ENCODE measurements around the gene AFMID. TPM values are rescaled to one million over a fixed set of nuclear protein-coding genes. Genes with fewer than 3 reads are reported as not detected.

AFMID gene
- total RNA-seq, 1 donor from 2014 or later: 15.4 TPM

DNA sequence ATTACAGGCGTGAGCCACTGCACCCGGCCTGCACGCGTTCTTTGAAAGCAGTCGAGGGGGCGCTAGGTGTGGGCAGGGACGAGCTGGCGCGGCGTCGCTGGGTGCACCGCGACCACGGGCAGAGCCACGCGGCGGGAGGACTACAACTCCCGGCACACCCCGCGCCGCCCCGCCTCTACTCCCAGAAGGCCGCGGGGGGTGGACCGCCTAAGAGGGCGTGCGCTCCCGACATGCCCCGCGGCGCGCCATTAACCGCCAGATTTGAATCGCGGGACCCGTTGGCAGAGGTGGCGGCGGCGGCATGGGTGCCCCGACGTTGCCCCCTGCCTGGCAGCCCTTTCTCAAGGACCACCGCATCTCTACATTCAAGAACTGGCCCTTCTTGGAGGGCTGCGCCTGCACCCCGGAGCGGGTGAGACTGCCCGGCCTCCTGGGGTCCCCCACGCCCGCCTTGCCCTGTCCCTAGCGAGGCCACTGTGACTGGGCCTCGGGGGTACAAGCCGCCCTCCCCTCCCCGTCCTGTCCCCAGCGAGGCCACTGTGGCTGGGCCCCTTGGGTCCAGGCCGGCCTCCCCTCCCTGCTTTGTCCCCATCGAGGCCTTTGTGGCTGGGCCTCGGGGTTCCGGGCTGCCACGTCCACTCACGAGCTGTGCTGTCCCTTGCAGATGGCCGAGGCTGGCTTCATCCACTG is 27.0 kb downstream of the AFMID start, which contains the start of gene BIRC5:
Gene BIRC5, plus strand, starts transcription at position 238 of the 690 bp plus-strand sequence. Its CDS starts 64 bp downstream, at position 302.
- Mint-ChIP-seq H3K27ac (no peak within 1 kb of the TSS), H3K27me3 (no peaks in the 10 kb centered on the region), H3K36me3 (ENCODE audit: low read depth) (no peaks in the 10 kb centered on the region), H3K9me3 (no peaks in the 10 kb centered on the region), H3K4me1 (peaks cover 7% of the 10 kb centered on the region), H3K4me3 (peak within 1 kb of the TSS; percentile 48)
- intact Hi-C loops (cut with micrococcal nuclease): loop anchor here (1.0 kb wide), 1 partner anchor 40 kb away; no protein-coding TSS in a partner anchor
- ChIA-PET POLR2A (interaction anchor here (0.7 to 1.2 kb wide), 3 partner anchors 25 to 91 kb away, joined by 4 to 6 read pairs (median 6); no protein-coding TSS in a partner anchor), CTCF (no interaction called here)
- TF ChIP-seq, protein P1, sequence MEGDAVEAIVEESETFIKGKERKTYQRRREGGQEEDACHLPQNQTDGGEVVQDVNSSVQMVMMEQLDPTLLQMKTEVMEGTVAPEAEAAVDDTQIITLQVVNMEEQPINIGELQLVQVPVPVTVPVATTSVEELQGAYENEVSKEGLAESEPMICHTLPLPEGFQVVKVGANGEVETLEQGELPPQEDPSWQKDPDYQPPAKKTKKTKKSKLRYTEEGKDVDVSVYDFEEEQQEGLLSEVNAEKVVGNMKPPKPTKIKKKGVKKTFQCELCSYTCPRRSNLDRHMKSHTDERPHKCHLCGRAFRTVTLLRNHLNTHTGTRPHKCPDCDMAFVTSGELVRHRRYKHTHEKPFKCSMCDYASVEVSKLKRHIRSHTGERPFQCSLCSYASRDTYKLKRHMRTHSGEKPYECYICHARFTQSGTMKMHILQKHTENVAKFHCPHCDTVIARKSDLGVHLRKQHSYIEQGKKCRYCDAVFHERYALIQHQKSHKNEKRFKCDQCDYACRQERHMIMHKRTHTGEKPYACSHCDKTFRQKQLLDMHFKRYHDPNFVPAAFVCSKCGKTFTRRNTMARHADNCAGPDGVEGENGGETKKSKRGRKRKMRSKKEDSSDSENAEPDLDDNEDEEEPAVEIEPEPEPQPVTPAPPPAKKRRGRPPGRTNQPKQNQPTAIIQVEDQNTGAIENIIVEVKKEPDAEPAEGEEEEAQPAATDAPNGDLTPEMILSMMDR (IDR thresholded peaks at IDR 0.05): no peak
- ATAC-seq (ENCODE audit: low read depth): peak; percentile 100
- DNase-seq: peak; percentile 91

DNA sequence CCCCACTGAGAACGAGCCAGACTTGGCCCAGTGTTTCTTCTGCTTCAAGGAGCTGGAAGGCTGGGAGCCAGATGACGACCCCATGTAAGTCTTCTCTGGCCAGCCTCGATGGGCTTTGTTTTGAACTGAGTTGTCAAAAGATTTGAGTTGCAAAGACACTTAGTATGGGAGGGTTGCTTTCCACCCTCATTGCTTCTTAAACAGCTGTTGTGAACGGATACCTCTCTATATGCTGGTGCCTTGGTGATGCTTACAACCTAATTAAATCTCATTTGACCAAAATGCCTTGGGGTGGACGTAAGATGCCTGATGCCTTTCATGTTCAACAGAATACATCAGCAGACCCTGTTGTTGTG is 27.5 kb downstream of the AFMID start:
- CTCF ChIA-PET: no interaction called here
- TF ChIP-seq, protein P1 (IDR thresholded peaks at IDR 0.05): no peak
- Mint-ChIP-seq H3K4me1 (peaks cover 7% of the 10 kb centered on the region), H3K27me3 (no peaks in the 10 kb centered on the region), H3K36me3 (ENCODE audit: low read depth) (no peaks in the 10 kb centered on the region), H3K27ac (no peak overlapping the region), H3K4me3 (peak overlapping the region; percentile 48), H3K9me3 (no peaks in the 10 kb centered on the region)
- ATAC-seq (ENCODE audit: low read depth) (no peak), DNase-seq (no peak)
- intact Hi-C loops (cut with micrococcal nuclease): loop anchor here (1.0 kb wide), 1 partner anchor 40 kb away; no protein-coding TSS in a partner anchor
- POLR2A ChIA-PET: interaction anchor here (0.7 to 1.2 kb wide), 2 partner anchors 25 to 40 kb away, joined by 4 to 6 read pairs; no protein-coding TSS in a partner anchor

GRCh38 chr17:78219396-78220150 is 32.4 kb downstream of the AFMID start:
- Mint-ChIP-seq H3K4me3 (no peak overlapping the region), H3K27me3 (no peaks in the 10 kb centered on the region), H3K27ac (no peak overlapping the region), H3K36me3 (ENCODE audit: low read depth) (no peaks in the 10 kb centered on the region), H3K4me1 (peaks cover under 1% of the 10 kb centered on the region), H3K9me3 (no peaks in the 10 kb centered on the region)
- CTCF ChIA-PET: no interaction called here
- DNase-seq (no peak), ATAC-seq (ENCODE audit: low read depth) (no peak)
- intact Hi-C loops (cut with micrococcal nuclease): no loop called here
- POLR2A ChIA-PET: no interaction called here
- TF ChIP-seq, protein P1 (IDR thresholded peaks at IDR 0.05): no peak

DNA sequence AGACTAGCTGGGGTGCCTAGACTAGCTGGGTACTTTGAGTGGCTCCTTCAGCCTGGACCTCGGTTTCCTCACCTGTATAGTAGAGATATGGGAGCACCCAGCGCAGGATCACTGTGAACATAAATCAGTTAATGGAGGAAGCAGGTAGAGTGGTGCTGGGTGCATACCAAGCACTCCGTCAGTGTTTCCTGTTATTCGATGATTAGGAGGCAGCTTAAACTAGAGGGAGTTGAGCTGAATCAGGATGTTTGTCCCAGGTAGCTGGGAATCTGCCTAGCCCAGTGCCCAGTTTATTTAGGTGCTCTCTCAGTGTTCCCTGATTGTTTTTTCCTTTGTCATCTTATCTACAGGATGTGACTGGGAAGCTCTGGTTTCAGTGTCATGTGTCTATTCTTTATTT is 35.9 kb downstream of the AFMID start:
- H3K4me1 Mint-ChIP-seq: no peaks in the 10 kb centered on the region
- TF ChIP-seq, protein P1 (IDR thresholded peaks at IDR 0.05): no peak
- H3K4me3 Mint-ChIP-seq: no peak overlapping the region
- ATAC-seq (ENCODE audit: low read depth): no peak
- no peaks in the 10 kb centered on the region for H3K9me3 Mint-ChIP-seq
- peaks cover 5% of the 10 kb centered on the region for H3K27me3 Mint-ChIP-seq
- H3K27ac Mint-ChIP-seq: no peak overlapping the region
- intact Hi-C loops (cut with micrococcal nuclease): no loop called here
- CTCF ChIA-PET: no interaction called here
- no peaks in the 10 kb centered on the region for H3K36me3 Mint-ChIP-seq (ENCODE audit: low read depth)
- POLR2A ChIA-PET: interaction anchor here (0.6 kb wide), 1 partner anchor 24 kb away, joined by 3 read pairs; no protein-coding TSS in a partner anchor
- no peak for DNase-seq

GRCh38 chr17:78223765-78224164 is 36.6 kb downstream of the AFMID start:
- TF ChIP-seq, protein P1 (IDR thresholded peaks at IDR 0.05): no peak
- H3K27ac Mint-ChIP-seq: no peak overlapping the region

More at GRCh38 chr17:78223765-78224164, 36.6 kb downstream of the AFMID start:
- no peak overlapping the region for H3K4me3 Mint-ChIP-seq
- intact Hi-C loops (cut with micrococcal nuclease): no loop called here
- no peaks in the 10 kb centered on the region for H3K4me1 Mint-ChIP-seq
- no peaks in the 10 kb centered on the region for H3K36me3 Mint-ChIP-seq (ENCODE audit: low read depth)
- H3K27me3 Mint-ChIP-seq: peaks cover 5% of the 10 kb centered on the region
- no peak for DNase-seq
- ChIA-PET POLR2A (interaction anchor here (0.6 to 0.8 kb wide), 2 partner anchors 20 to 23 kb away, joined by 3 read pairs; no protein-coding TSS in a partner anchor), CTCF (no interaction called here)
- no peaks in the 10 kb centered on the region for H3K9me3 Mint-ChIP-seq
- no peak for ATAC-seq (ENCODE audit: low read depth)
